Measurements from ENCODE around the gene MPND. TPM values are rescaled to one million over a fixed set of nuclear protein-coding genes. Genes with fewer than 3 reads are reported as not detected.

Gene MPND
- total and polyA plus RNA-seq, 2 of the 13 experiments (the other 11 are each of a cell fraction or from before 2014, with no cell fraction given), result 10.8 to 15.8 TPM

DNA sequence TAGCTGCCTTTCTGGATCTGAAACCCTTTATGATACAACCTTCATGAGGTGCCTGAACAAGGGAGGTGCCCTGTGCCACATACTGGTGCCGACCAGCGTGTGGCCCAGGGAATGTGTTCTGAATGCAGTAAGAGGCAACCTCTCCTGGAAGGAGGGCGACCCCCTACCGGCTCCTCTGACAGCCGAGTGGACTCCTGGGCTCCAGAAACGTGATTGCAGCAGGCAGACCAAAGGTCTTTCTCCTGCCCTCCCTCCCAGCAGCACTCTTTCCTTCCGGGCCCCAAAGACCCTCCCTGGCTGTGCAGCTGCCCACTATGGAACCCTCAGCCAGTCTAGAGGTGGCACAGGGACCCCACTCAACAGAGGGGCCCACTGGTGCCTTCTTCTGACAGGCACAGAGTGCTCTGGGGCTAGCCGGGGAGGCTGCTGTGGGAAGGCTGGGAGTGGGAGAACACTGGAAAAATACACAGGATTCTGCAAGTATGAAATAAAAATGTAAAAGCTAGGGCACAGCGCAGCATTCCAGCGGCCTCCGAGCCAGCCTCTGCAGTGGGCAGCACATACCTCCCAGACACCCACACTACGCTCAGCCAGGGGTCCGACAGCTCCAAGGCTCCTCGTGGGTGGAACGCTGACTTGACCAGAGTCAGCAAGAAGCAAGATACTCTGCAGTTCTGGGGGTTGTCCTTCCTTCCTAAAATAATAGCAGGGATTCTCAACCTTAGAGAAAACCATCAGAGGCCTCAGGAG, 42.1 kb downstream of the MPND start (continued):
- TF ChIP-seq GLI4 (CRISPR knock-in tag; IDR thresholded peaks at IDR 0.05; ENCODE audit: borderline replicate concordance), result peak; percentile 40; the same call in 1 of the 2 replicates
- TF ChIP-seq MAFG (CRISPR knock-in tag; IDR thresholded peaks at IDR 0.05), result no peak
- no peak for TF ChIP-seq ZNF251 (CRISPR knock-in tag; IDR thresholded peaks at IDR 0.05)
- TF ChIP-seq ZNF878 (CRISPR knock-in tag; IDR thresholded peaks at IDR 0.05), result no peak
- no peak for TF ChIP-seq IRF2 (CRISPR knock-in tag; IDR thresholded peaks at IDR 0.05)
- 0 out of 2 replicates have a peak, but pooled peaks have one; percentile 26 for TF ChIP-seq ZNF232 (CRISPR knock-in tag; IDR thresholded peaks at IDR 0.05; ENCODE audit: borderline replicate concordance)
- TF ChIP-seq, protein P1, sequence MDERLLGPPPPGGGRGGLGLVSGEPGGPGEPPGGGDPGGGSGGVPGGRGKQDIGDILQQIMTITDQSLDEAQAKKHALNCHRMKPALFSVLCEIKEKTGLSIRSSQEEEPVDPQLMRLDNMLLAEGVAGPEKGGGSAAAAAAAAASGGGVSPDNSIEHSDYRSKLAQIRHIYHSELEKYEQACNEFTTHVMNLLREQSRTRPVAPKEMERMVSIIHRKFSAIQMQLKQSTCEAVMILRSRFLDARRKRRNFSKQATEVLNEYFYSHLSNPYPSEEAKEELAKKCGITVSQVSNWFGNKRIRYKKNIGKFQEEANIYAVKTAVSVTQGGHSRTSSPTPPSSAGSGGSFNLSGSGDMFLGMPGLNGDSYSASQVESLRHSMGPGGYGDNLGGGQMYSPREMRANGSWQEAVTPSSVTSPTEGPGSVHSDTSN (CRISPR knock-in tag; IDR thresholded peaks at IDR 0.05), result no peak
- TF ChIP-seq KDM2A (CRISPR knock-in tag; IDR thresholded peaks at IDR 0.05; ENCODE audit: borderline replicate concordance, low read depth), result no peak
- TF ChIP-seq RXRB (CRISPR knock-in tag; IDR thresholded peaks at IDR 0.05; ENCODE audit: borderline replicate concordance), result no peak
- TF ChIP-seq, protein P2, sequence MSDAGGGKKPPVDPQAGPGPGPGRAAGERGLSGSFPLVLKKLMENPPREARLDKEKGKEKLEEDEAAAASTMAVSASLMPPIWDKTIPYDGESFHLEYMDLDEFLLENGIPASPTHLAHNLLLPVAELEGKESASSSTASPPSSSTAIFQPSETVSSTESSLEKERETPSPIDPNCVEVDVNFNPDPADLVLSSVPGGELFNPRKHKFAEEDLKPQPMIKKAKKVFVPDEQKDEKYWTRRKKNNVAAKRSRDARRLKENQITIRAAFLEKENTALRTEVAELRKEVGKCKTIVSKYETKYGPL (CRISPR knock-in tag; IDR thresholded peaks at IDR 0.05), result no peak
- no peak for TF ChIP-seq ZNF431 (CRISPR knock-in tag; IDR thresholded peaks at IDR 0.05; ENCODE audit: borderline replicate concordance, low read depth)
- TF ChIP-seq ZNF224 (CRISPR knock-in tag; IDR thresholded peaks at IDR 0.05), result no peak
- no peak for TF ChIP-seq DNMT1 (CRISPR knock-in tag; IDR thresholded peaks at IDR 0.05)
- no peak for TF ChIP-seq TBL1XR1 (IDR thresholded peaks at IDR 0.05; ENCODE audit: borderline replicate concordance, low read length, partially characterized antibody)
- no peak for TF ChIP-seq KDM5A (IDR thresholded peaks at IDR 0.05; ENCODE audit: borderline replicate concordance, low read length)
- no peak for TF ChIP-seq JUND (CRISPR knock-in tag; IDR thresholded peaks at IDR 0.05)
- TF ChIP-seq, protein P3, sequence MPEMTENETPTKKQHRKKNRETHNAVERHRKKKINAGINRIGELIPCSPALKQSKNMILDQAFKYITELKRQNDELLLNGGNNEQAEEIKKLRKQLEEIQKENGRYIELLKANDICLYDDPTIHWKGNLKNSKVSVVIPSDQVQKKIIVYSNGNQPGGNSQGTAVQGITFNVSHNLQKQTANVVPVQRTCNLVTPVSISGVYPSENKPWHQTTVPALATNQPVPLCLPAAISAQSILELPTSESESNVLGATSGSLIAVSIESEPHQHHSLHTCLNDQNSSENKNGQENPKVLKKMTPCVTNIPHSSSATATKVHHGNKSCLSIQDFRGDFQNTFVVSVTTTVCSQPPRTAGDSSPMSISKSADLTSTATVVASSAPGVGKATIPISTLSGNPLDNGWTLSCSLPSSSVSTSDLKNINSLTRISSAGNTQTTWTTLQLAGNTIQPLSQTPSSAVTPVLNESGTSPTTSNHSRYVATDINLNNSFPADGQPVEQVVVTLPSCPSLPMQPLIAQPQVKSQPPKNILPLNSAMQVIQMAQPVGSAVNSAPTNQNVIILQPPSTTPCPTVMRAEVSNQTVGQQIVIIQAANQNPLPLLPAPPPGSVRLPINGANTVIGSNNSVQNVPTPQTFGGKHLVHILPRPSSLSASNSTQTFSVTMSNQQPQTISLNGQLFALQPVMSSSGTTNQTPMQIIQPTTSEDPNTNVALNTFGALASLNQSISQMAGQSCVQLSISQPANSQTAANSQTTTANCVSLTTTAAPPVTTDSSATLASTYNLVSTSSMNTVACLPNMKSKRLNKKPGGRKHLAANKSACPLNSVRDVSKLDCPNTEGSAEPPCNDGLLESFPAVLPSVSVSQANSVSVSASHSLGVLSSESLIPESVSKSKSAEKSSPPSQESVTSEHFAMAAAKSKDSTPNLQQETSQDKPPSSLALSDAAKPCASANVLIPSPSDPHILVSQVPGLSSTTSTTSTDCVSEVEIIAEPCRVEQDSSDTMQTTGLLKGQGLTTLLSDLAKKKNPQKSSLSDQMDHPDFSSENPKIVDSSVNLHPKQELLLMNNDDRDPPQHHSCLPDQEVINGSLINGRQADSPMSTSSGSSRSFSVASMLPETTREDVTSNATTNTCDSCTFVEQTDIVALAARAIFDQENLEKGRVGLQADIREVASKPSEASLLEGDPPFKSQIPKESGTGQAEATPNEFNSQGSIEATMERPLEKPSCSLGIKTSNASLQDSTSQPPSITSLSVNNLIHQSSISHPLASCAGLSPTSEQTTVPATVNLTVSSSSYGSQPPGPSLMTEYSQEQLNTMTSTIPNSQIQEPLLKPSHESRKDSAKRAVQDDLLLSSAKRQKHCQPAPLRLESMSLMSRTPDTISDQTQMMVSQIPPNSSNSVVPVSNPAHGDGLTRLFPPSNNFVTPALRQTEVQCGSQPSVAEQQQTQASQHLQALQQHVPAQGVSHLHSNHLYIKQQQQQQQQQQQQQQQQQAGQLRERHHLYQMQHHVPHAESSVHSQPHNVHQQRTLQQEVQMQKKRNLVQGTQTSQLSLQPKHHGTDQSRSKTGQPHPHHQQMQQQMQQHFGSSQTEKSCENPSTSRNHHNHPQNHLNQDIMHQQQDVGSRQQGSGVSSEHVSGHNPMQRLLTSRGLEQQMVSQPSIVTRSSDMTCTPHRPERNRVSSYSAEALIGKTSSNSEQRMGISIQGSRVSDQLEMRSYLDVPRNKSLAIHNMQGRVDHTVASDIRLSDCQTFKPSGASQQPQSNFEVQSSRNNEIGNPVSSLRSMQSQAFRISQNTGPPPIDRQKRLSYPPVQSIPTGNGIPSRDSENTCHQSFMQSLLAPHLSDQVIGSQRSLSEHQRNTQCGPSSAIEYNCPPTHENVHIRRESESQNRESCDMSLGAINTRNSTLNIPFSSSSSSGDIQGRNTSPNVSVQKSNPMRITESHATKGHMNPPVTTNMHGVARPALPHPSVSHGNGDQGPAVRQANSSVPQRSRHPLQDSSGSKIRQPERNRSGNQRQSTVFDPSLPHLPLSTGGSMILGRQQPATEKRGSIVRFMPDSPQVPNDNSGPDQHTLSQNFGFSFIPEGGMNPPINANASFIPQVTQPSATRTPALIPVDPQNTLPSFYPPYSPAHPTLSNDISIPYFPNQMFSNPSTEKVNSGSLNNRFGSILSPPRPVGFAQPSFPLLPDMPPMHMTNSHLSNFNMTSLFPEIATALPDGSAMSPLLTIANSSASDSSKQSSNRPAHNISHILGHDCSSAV (CRISPR knock-in tag; IDR thresholded peaks at IDR 0.05; ENCODE audit: borderline replicate concordance), result no peak
- no peak for TF ChIP-seq NR1H2 (CRISPR knock-in tag; IDR thresholded peaks at IDR 0.05; ENCODE audit: borderline replicate concordance, low read depth)

Measured in HepG2 (cell line).